GM19455 (cell line): Measurements from ENCODE around the gene KLKB1.
"Not testable (repeated sequence)": the region's sequence is repeated elsewhere in the genome, so short reads cannot be mapped to it uniquely, and the experiment has no call there.

Source experiments
- ATAC-seq: cut with Tn5 transposase; IDR thresholded peaks from one replicate; pipeline ENCODE4 v1.9.1; 2021; ENCODE audit not compliant: unreplicated experiment

The KLKB1 gene

GRCh38 chr4:186226521-186227189 lies 652 bp upstream of the KLKB1 start:
- no peak for ATAC-seq

- ATAC-seq = no peak
These were observed 622 bp downstream of the KLKB1 start for GRCh38 chr4:186227744-186228513.

GRCh38 chr4:186228514-186228894 lies 1.2 kb downstream of the KLKB1 start:
- ATAC-seq = no peak

- ATAC-seq = no peak
These were observed 7.1 kb downstream of the KLKB1 start for GRCh38 chr4:186234367-186234766.

GRCh38 chr4:186236126-186236525 lies 8.8 kb downstream of the KLKB1 start:
- no peak for ATAC-seq

GRCh38 chr4:186240452-186240847 lies 13.1 kb downstream of the KLKB1 start:
- ATAC-seq = no peak

- no peak for ATAC-seq
These were observed 13.7 kb downstream of the KLKB1 start for GRCh38 chr4:186240848-186241491.

- no peak for ATAC-seq
These were observed 14.3 kb downstream of the KLKB1 start for GRCh38 chr4:186241616-186242015.

- ATAC-seq = not testable (repeated sequence)
These were observed 14.7 kb downstream of the KLKB1 start for GRCh38 chr4:186242031-186242430.

GRCh38 chr4:186243331-186243730 lies 16.0 kb downstream of the KLKB1 start:
- ATAC-seq = no peak

- no peak for ATAC-seq
These were observed 17.5 kb downstream of the KLKB1 start for GRCh38 chr4:186244835-186245234.

- not testable (repeated sequence) for ATAC-seq
These were observed 19.9 kb downstream of the KLKB1 start for GRCh38 chr4:186247062-186247752.

GRCh38 chr4:186248643-186249042 lies 21.3 kb downstream of the KLKB1 start:
- no peak for ATAC-seq

GRCh38 chr4:186249785-186250754 lies 22.8 kb downstream of the KLKB1 start:
- no peak for ATAC-seq

GRCh38 chr4:186250760-186251159 lies 23.5 kb downstream of the KLKB1 start:
- no peak for ATAC-seq

GRCh38 chr4:186255122-186255521 lies 27.8 kb downstream of the KLKB1 start:
- no peak for ATAC-seq

- no peak for ATAC-seq
These were observed 31.0 kb downstream of the KLKB1 start for GRCh38 chr4:186258216-186258811.

GRCh38 chr4:186260117-186260503 lies 32.8 kb downstream of the KLKB1 start:
- no peak for ATAC-seq

- no peak for ATAC-seq
These were observed 33.5 kb downstream of the KLKB1 start for GRCh38 chr4:186260504-186261448.
